Activated T-helper 1 cell treated with anti-CD3 and anti-CD28 coated beads, Interleukin-12 subunit alpha, Interleukin-12 subunit beta, Interleukin-2, Interleukin-4 antibody, amounts not matched to agents 30 ng/mL and 10 ng/mL and 1 ng/mL, durations not matched to agents 14 hours and 24 hours and 36 hours (primary cell): ENCODE data around the gene MBP. TPM values are rescaled to one million over a fixed set of nuclear protein-coding genes. Genes with fewer than 3 reads are reported as not detected.

ENCODE experiments used
- DNase-seq: peaks from one replicate; pipeline ENCODE4 v3.0.0; 2021; ENCODE audit warnings: low spot score
- H3K27ac Mint-ChIP-seq: one replicate; pipeline ENCODE4 v1.8.0; 2021; ENCODE audit warnings: mild to moderate bottlenecking, mixed read lengths
- H3K27me3 Mint-ChIP-seq: one replicate; pipeline ENCODE4 v1.8.0; 2022; ENCODE audit warnings: mild to moderate bottlenecking, moderate library complexity, mixed read lengths; ENCODE audit not compliant: insufficient read depth
- H3K36me3 Mint-ChIP-seq: one replicate; pipeline ENCODE4 v1.8.0; 2021; ENCODE audit warnings: low read depth, mixed read lengths
- H3K4me1 Mint-ChIP-seq: one replicate; pipeline ENCODE4 v1.8.0; 2021; ENCODE audit warnings: low read depth, mixed read lengths
- H3K4me3 Mint-ChIP-seq: one replicate; pipeline ENCODE4 v1.8.0; 2021; ENCODE audit warnings: mild to moderate bottlenecking, moderate library complexity, mixed read lengths
- H3K9me3 Mint-ChIP-seq: one replicate; pipeline ENCODE4 v1.8.0; 2021; ENCODE audit warnings: mixed read lengths
- intact Hi-C: fragments of 100-400 bp; cut with micrococcal nuclease; formaldehyde crosslinking; loops from one replicate; pipeline ENCODE4 v1.15.1; 2024
- total RNA-seq: library from RNA; stranded (reverse); gene quantifications from 2 replicates; pipeline ENCODE4 v1.2.3, GENCODE V29; 2022

MBP gene
- total RNA-seq, 1 donor from 2014 or later = 63.6 TPM

DNA sequence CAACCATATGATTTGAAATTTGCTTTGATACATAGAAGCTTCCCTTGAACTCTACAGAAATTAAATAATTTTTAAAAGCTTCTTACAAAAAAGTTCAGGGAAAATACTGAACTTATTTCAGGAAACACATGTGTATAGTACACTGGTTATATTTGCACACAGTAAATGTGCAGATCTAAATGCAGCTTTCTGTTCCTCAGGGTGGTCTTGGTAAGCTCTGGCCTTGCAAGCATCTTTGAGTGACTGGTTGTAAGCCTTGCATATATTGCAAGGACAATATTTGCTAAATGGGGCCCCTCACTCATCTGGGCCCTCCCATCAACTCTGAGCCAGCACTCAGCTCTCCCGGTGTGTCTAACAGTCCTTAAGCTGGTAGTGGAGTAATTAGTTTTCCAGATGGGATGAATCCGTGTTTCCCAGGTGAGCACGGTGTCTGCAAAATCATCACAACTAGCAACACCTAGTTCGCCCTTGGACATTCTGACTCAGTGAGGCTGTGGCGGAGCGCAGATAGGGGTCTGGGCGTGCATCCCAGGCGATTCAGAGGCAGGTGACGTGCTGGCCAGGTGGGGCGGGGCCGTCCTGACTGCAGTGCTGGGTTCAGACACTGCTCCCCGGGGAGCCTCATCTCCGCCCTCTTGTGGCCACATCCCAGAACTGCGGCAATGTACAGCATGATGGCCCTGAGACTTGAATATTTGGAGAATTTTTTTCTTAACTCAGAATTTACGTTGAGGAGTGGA lies 149.6 kb downstream of the MBP start:
- Mint-ChIP-seq H3K4me3 (no peak overlapping the region), H3K36me3 (no peaks in the 10 kb centered on the region), H3K27ac (no peak overlapping the region), H3K9me3 (no peaks in the 10 kb centered on the region), H3K27me3 (peaks cover 2% of the 10 kb centered on the region), H3K4me1 (peaks cover 10% of the 10 kb centered on the region)
- intact Hi-C loops = loop anchor here (1.0 to 5.0 kb wide), 7 partner anchors 50 to 669 kb away; partner anchors contain the start of gene ZNF236
- DNase-seq = peak; percentile 77

DNA sequence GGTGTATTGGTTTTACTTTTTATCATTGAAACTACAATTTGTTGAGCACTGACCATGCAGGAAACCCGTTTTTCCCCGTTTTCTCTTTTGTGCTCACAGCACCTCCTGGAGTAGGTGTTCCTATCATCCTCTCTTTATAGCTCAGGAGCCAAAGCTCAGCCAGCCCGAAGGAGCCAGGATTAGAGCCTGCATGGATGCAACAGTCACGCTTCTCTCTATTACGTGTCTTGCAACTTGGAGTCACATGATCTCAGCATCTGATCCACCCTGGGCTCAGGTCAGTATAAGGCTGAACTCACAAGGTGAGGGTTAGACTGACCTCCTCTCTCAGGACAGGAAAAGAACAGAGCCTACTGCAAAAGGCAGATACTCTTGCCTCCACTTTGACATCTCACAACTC lies 150.5 kb downstream of the MBP start:
- peaks cover 10% of the 10 kb centered on the region for H3K4me1 Mint-ChIP-seq
- intact Hi-C loops = loop anchor here (2.0 to 5.0 kb wide), 4 partner anchors 49 to 670 kb away; partner anchors contain the start of gene ZNF236
- H3K27me3 Mint-ChIP-seq = peaks cover 2% of the 10 kb centered on the region
- H3K27ac Mint-ChIP-seq = no peak overlapping the region
- no peaks in the 10 kb centered on the region for H3K36me3 Mint-ChIP-seq
- no peak for DNase-seq
- H3K4me3 Mint-ChIP-seq = no peak overlapping the region
- H3K9me3 Mint-ChIP-seq = no peaks in the 10 kb centered on the region

DNA sequence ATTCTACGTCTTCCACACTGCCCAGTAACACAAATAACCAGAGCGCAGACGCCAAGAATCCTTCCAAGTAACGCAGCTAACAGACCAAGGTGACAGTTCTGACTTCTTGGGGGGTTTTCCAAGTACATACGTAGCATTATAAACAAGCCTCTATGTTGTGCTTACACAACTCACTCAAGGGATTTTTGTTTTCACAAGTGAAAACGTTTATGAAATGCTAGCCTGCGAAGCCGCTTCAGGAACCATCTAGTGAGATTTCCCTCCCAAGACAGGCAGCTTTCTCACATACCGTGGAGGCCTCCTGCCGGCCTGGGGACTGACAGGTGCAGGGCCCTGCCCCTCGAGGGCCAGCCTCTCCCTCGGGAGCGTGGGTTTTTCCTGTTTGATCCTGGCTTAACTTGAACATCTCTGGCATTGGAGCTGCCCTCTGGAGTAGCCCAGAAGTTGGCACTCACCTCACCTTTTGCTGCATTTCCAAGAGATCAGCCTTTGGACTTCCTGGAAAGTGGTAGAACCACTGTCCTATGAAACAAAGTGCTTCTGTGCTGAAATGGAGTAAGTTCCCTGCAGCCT lies 151.1 kb downstream of the MBP start:
- no peaks in the 10 kb centered on the region for H3K36me3 Mint-ChIP-seq
- intact Hi-C loops = loop anchor here (5.0 kb wide), 3 partner anchors 119 to 671 kb away; partner anchors contain the start of gene ZNF236
- peaks cover 2% of the 10 kb centered on the region for H3K27me3 Mint-ChIP-seq
- no peak for DNase-seq
- H3K27ac Mint-ChIP-seq = no peak overlapping the region
- no peaks in the 10 kb centered on the region for H3K9me3 Mint-ChIP-seq
- no peak overlapping the region for H3K4me3 Mint-ChIP-seq
- peaks cover 10% of the 10 kb centered on the region for H3K4me1 Mint-ChIP-seq

DNA sequence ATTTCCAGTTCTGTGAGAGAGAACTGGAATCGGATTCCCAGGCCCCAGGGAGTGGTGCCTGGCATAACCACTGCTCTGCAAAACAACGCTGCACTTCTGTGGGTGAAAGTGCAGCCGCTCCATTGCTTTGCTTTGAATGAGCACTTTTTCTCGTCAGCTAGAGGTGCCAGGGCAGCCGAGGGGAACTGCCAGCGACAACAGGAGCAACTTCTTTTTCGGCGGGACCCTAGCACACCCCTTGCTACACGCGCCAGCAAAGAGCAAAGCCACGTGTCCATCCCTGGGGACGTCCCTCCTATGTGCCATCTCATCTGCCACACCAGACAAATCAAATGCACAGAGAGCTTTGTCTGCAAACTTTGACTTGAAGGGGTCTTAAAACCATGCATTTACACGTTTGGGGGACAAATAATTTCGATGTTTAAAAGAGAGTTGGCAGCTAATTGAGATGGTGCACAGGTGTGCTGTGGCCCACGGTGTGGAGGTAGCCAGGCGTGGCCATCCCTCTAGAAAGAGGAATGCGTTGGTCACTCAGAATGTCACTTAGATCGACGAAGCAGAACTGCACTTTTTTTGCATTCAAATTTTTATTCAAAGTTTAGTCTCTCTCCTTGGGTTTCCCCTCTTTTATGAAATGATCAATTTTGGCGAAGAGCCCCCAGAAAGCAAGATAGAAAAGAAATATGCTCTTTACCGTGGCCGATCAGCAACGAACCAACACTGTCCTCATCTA lies 151.8 kb downstream of the MBP start:
- DNase-seq = no peak
- peaks cover 10% of the 10 kb centered on the region for H3K4me1 Mint-ChIP-seq
- H3K27me3 Mint-ChIP-seq = peaks cover 2% of the 10 kb centered on the region
- H3K4me3 Mint-ChIP-seq = no peak overlapping the region
- intact Hi-C loops = loop anchor here (5.0 kb wide), 3 partner anchors 119 to 671 kb away; partner anchors contain the start of gene ZNF236
- H3K36me3 Mint-ChIP-seq = no peaks in the 10 kb centered on the region
- H3K9me3 Mint-ChIP-seq = no peaks in the 10 kb centered on the region
- no peak overlapping the region for H3K27ac Mint-ChIP-seq

DNA sequence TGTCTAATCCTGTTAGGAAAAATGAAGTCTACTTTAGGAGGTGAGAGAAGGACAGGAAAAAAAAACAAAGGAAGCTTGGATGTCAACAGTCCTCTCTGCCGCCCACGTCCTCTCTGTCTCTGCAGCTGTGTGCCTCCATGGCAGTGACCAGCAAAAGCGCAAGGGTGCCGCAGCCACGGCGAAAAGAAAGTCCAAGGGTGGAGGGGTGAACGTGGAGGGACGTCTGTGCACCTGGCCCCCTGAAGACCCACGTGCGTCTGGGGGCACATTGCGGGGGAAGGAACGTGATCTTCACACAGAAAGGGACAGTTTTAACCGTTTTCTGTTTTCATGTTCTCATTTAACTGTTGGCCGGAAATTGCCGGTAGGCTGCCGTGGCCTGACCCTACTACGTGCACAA lies 152.7 kb downstream of the MBP start:
- H3K4me3 Mint-ChIP-seq = no peak overlapping the region
- no peak overlapping the region for H3K27ac Mint-ChIP-seq

DNA sequence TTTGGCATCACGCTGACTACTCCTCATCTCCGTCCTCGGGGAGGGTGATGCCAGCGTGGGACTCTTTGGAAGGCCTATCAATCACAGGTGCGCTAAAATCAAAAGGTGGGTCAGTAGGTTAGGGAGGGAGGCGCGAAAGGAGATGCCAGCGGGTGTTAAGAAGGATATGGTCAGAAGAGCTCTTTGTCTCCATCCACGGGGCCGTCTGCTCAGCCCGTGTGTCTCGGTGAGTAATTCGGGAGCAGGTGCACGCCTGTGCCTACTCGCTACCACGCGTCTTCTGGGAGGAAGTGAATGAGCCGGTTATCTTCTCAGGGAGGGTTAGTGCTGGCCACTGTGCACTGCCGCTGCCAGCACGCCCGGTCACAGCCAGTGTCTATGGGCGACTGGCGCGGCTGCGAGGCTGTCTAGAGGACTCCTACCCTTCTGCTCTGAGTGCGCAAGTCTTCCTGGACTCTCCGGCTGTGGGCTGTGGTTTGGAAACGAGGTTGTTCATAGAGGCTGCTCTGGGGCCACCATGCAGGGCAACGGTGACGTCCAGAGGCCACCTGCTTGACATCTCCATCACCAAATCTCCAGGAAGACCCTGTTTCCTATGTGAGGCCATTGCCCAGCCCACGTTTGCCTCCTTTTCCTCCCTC lies 153.4 kb downstream of the MBP start:
- Mint-ChIP-seq H3K36me3 (no peaks in the 10 kb centered on the region), H3K4me3 (no peak overlapping the region), H3K27ac (no peak overlapping the region), H3K27me3 (peaks cover 2% of the 10 kb centered on the region), H3K4me1 (peaks cover 10% of the 10 kb centered on the region), H3K9me3 (no peaks in the 10 kb centered on the region)
- no peak for DNase-seq
- intact Hi-C loops = no loop called here

More for the DNA sequence above, 152.7 kb downstream of the MBP start:
- Mint-ChIP-seq H3K4me1 (peaks cover 10% of the 10 kb centered on the region), H3K9me3 (no peaks in the 10 kb centered on the region), H3K27me3 (peaks cover 2% of the 10 kb centered on the region), H3K36me3 (no peaks in the 10 kb centered on the region)
- no peak for DNase-seq
- intact Hi-C loops = loop anchor here (5.0 kb wide), 3 partner anchors 118 to 672 kb away; partner anchors contain the start of gene ZNF236

DNA sequence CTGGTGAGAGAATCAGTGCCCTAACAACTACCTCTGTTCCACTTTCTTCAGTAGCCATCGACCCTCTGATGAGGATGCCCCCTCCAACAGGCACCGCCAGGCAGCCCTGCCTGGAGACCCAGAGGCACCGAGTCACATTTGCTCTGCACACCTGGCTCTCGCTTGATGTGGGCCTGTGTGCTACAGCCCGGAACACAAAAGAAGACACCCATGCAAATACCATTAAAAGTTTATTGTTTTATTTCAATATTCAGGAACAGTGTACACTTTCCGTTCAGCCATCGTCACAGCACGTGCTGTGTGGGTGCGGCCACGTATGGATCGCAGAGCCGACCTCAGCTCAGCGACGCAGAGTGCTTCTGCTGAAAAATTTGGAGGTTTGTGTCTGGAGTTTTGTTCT lies 154.0 kb downstream of the MBP start:
- Mint-ChIP-seq H3K27ac (no peak overlapping the region), H3K27me3 (peaks cover 2% of the 10 kb centered on the region), H3K4me1 (peaks cover 8% of the 10 kb centered on the region), H3K36me3 (no peaks in the 10 kb centered on the region), H3K4me3 (no peak overlapping the region), H3K9me3 (no peaks in the 10 kb centered on the region)
- no peak for DNase-seq
- intact Hi-C loops = no loop called here

DNA sequence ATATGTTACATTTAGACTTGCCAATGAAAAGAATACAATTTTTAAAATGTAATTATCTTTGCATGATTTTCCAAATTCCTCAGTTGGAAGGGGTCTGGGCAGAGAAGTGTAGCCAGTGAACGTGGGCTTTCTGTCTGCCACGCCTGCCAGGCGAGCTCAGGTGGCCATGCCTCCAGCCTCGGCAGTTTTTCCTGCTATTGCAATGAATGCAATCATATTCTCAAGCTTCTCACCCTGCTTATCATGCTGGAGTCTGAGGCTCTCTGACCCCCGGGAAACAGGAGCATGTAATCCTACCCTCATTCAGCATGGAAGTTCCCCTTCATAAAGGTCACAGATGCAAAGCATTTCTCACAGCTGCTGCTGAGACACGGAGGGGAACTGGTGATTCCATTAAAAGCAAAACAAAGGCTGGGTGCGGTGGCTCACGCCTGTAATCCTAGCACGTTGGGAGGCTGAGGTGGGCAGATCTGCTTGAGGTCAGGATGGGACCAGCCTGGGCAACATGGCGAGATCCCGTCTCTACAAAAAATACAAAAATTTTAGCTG lies 154.8 kb downstream of the MBP start:
- no peak for DNase-seq
- H3K4me1 Mint-ChIP-seq = no peaks in the 10 kb centered on the region
- H3K4me3 Mint-ChIP-seq = no peak overlapping the region
- no peaks in the 10 kb centered on the region for H3K36me3 Mint-ChIP-seq
- H3K27me3 Mint-ChIP-seq = no peaks in the 10 kb centered on the region
- intact Hi-C loops = no loop called here
- H3K27ac Mint-ChIP-seq = no peak overlapping the region
- H3K9me3 Mint-ChIP-seq = no peaks in the 10 kb centered on the region

DNA sequence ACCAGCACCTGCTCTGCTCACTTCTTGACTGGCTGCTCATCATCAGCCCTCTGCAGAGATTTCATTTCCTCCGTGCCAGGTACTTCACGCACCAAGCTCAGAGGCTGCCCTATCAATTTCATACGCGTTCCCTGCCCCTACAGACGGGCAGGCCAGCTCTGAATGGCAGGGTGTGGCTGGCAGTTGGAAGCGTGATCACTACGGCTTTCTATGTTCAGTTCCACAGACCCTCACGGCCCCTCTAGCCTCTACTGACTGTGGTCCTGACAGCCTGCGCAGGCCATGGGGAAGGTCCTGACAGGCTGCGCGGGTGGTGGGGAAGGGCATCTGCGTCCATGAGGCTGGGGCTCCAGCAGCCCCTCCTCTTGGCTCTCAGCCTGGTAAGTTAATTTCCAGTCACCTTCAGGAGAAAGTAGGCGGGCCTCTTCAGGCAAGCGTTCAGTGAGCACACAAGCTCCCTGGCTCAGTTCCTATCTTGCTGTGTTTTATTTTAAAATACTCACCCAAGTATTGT lies 155.4 kb downstream of the MBP start:
- H3K4me3 Mint-ChIP-seq = no peak overlapping the region
- intact Hi-C loops = no loop called here
- H3K4me1 Mint-ChIP-seq = no peaks in the 10 kb centered on the region
- peaks cover 2% of the 10 kb centered on the region for H3K36me3 Mint-ChIP-seq
- DNase-seq = no peak
- H3K27me3 Mint-ChIP-seq = no peaks in the 10 kb centered on the region
- H3K27ac Mint-ChIP-seq = no peak overlapping the region
- no peaks in the 10 kb centered on the region for H3K9me3 Mint-ChIP-seq

DNA sequence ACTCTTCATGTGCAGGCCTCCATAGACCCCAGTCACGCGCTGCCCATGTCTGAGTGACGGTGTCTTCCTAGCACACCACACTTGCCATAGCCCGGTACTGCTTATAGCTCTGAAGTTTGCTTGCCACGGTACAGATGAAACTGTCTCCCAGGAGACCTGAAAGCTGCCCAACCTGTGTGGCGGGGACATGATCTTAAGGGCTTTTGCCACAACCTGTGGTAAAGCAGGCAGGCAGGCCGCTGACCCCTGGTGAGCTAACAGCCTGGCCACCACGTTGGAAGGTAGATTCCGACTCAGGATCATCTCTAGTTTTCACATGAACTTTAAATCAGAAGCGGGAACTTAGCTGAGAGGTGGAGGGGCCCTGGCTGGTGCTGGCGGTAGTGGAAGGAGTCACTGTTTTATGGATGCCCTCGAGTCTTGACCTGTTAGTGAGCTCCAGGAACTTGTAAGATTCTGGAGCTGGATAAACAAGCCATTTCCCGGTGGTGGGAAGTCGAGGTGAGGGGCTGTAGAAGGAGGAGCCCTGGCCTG lies 156.9 kb downstream of the MBP start:
- DNase-seq = no peak
- Mint-ChIP-seq H3K9me3 (no peaks in the 10 kb centered on the region), H3K4me3 (no peak overlapping the region), H3K4me1 (no peaks in the 10 kb centered on the region), H3K27me3 (no peaks in the 10 kb centered on the region), H3K27ac (peak overlapping the region; percentile 34), H3K36me3 (peaks cover 3% of the 10 kb centered on the region)
- intact Hi-C loops = no loop called here

DNA sequence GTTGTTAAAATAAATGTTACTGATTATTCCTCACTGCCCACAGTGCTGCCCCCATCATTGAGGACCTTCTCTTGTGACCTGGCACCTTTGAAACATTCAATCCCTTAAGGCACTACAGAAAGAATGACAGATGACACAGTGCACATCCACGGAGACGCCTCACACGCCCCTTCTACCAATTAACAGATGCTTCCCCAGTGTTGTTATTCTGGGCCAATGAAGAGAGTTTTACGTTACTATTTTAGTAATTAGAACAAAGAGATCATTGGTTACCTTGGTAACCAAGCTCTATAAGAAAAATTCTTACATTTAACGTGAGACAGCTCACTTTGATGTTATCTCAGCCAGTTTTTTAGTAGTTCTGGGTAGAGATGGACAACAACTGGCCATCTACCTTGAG lies 158.2 kb downstream of the MBP start:
- no peak for DNase-seq
- Mint-ChIP-seq H3K27ac (no peak overlapping the region), H3K9me3 (no peaks in the 10 kb centered on the region), H3K27me3 (no peaks in the 10 kb centered on the region), H3K4me1 (no peaks in the 10 kb centered on the region), H3K4me3 (no peak overlapping the region), H3K36me3 (peaks cover 3% of the 10 kb centered on the region)
- intact Hi-C loops = no loop called here
